ENCODE data around the gene NOC4L.

The NOC4L gene

DNA sequence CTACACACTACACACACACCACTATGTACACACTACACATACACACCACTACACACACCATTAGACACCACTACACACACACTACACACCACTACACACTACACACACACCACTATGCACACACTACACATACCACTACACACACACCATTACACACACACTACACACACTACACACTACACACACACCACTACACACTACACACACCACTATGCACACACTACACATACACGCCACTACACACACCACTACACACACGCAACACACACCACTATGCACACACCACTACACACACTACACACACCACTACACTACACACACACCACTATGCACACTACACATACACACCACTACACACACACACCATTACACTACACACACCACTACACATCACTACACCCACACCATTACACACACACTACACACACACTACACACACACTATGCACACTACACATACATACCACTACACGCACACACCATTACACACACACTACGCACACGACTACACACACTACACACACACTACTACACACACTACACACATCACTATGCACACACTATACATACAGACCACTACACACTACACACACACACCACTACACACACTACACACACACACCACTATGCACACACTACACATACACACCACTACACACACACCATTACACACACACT is 13.6 kb downstream of the NOC4L start:
- TF ChIP-seq ZFX (IDR thresholded peaks at IDR 0.05), result no peak
- TF ChIP-seq, protein P1, sequence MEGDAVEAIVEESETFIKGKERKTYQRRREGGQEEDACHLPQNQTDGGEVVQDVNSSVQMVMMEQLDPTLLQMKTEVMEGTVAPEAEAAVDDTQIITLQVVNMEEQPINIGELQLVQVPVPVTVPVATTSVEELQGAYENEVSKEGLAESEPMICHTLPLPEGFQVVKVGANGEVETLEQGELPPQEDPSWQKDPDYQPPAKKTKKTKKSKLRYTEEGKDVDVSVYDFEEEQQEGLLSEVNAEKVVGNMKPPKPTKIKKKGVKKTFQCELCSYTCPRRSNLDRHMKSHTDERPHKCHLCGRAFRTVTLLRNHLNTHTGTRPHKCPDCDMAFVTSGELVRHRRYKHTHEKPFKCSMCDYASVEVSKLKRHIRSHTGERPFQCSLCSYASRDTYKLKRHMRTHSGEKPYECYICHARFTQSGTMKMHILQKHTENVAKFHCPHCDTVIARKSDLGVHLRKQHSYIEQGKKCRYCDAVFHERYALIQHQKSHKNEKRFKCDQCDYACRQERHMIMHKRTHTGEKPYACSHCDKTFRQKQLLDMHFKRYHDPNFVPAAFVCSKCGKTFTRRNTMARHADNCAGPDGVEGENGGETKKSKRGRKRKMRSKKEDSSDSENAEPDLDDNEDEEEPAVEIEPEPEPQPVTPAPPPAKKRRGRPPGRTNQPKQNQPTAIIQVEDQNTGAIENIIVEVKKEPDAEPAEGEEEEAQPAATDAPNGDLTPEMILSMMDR (conservative IDR thresholded peaks at IDR 0.05), result no peak
- no peak overlapping the region for H3K27ac ChIP-seq

DNA sequence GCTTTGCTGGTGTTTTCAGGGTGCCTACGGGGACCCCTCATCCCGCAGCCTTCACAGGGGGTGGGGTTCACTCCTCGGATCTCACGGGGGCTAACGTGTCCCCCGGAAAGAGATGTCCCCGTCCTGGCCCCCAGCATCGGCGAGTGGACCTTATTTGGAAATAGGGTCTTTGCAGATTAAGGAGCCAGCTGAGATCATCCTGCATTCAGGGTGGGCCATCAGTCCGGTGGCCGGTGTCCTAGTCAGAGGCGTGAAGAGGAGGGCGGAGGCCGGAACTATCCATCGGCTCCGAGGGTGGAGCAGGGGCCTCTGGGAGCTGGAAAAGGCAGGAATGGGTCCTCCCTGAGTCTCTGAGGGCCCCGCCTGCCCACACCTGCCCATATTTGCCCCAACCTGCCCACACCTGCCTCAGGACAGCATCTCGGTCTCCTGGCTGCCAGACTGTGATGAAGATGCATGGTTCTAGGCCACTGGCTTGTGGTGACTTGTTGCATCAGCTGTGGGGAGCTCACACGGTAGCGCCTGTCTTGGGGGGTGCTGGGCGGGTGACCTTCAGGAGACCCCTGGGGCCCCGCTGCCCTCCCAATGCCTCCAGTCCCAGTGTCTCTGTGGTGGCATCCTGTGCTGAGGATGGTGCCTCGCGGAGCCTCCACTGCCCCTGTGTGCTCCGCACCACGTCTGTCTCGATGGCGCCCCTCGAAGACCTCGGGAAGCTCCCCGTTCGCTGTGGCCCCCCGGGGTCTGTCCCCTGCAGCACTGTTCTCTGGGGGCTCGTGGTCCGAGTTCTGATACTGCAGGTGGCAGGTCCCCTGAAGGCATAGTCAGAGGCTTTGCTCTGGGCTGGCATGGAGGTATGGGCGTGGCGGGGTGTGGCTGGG is 14.7 kb downstream of the NOC4L start:
- no peak for TF ChIP-seq ZFX (IDR thresholded peaks at IDR 0.05)
- no peak overlapping the region for H3K27ac ChIP-seq

DNA sequence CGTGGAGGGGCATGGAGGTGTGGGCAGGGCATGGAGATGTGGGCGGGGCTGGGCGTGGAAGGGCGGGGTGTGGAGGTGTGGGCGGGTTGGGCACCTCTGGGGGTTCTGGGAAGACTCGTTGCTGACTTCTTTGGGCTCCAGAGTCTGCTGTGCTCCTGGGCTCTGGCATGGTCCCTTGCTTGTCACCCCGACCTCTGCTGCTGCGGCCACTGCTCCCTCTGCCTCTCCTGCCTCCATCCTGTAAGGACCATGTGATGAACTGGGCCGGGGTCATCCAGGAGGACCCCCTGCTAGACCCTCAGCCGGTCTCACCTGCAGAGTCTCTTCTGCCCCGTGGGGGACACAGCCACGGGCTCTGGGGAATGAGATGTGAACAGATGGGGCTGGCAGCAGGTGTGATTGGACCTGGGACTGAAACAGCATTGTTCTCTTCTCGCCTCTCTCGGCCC is 15.3 kb downstream of the NOC4L start:
- H3K27ac ChIP-seq, result no peak overlapping the region
- TF ChIP-seq ZFX (IDR thresholded peaks at IDR 0.05), result no peak
- TF ChIP-seq, protein P1 (conservative IDR thresholded peaks at IDR 0.05), result no peak

DNA sequence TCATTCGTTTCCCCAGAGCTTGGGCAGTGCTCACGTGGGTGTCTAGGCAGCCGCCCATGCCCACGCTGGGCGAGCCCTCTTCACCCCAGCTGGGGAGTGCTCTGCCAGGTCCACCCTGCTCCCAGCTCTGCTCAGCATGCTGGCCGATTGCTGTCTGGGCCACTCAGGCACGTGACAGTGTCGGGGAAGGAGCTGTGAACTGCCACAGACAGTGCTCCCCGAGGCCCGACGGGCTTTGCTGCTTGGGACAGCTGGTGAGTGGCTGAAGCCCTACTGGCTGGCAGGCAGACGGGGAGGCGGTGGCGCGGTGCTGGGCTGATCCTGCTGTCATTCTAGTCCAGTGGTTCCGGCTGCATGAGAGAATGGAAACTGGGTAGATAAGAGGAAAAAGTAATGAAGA is 15.8 kb downstream of the NOC4L start:
- no peak for TF ChIP-seq ZFX (IDR thresholded peaks at IDR 0.05)
- TF ChIP-seq, protein P1 (conservative IDR thresholded peaks at IDR 0.05), result no peak
- H3K27ac ChIP-seq, result no peak overlapping the region

DNA sequence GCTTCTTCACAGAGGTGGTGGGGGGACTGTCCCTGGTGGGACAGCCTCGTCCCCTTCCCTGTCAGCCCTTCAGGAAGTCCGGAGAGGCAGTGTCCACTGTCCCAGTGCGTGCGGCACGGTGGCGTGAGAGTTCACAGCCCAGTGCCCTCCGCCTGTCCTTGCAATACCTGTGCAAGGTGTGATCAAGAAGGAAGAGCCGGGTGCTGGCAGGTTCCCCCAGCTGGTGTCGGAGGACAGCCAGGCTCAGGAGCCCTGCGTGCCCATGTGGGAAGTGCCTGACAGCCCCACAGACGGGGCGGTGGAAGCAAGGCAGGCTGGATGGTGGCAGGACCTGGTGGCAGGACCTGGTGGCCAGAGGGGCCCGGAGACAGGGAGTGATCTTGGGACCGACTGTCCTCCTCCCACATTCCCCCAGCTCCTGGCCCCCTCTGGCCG is 16.4 kb downstream of the NOC4L start:
- H3K27ac ChIP-seq, result no peak overlapping the region
- no peak for TF ChIP-seq ZFX (IDR thresholded peaks at IDR 0.05)
- TF ChIP-seq, protein P1 (conservative IDR thresholded peaks at IDR 0.05), result no peak

DNA sequence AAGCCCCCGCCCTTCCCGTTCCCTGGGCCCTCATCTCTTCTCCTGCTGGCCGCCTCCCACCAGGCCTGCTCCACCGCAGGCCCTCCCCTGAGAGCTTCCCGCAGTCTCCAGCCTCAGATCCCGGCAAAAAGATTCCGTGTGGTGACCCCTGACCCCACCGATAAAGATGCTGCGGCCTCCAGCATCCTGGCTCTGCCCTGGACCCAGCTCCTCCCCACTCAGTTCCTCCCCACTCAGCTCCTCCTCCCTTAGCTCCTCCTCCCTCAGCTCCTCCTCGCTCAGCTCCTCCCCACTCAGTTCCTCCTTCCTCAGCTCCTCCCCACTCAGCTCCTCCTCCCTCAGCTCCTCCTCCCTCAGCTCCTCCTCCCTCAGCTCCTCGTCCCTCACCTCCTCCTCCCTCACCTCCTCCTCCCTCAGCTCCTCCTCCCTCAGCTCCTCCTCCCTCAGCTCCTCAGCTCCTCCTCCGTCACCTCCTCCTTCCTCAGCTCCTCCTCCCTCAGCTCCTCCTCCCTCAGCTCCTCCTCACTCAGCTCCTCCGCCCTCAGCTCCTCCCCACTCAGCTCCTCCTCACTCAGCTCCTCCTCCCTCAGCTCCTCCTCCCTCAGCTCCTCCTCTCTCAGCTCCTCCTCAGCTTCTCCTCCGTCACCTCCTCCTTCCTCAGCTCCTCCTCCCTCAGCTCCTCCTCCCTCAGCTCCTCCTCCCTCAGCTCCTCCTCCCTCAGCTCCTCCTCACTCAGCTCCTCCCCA is 17.0 kb downstream of the NOC4L start:
- H3K27ac ChIP-seq, result no peak overlapping the region
- no peak for TF ChIP-seq ZFX (IDR thresholded peaks at IDR 0.05)
- TF ChIP-seq, protein P1 (conservative IDR thresholded peaks at IDR 0.05), result no peak

DNA sequence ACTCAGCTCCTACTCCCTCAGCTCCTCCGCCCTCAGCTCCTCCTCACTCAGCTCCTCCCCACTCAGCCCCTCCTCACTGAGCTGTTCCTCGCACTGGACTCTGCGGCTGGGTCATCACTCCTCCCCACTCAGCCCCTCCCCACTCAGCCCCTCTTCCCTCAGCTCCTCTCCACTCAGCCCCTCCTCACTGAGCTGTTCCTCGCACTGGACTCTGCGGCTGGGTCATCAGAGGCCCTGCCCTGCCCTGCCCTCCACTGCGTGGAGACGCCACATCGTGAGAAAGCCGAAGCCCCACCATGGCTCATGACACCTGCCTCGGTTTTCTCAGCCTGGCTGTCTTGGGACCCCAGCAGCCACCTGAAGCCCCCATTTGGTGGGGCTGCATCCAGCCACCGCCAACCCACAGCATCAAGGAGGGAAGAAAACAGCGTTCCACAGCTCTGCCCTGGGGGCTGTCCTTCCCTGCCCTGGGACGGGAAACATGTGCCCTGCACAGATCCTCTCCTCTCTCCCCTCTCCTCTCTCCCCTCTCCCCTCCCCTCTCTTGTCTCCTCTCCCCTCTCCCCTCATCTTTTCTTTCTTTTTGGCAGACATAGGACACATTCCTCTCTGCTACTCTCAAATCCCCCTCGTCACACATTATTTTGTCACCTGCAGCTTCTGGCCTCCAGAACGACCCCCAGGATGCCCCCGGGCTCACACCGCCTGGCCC is 17.7 kb downstream of the NOC4L start:
- H3K27ac ChIP-seq, result no peak overlapping the region
- TF ChIP-seq, protein P1 (conservative IDR thresholded peaks at IDR 0.05), result no peak
- TF ChIP-seq ZFX (IDR thresholded peaks at IDR 0.05), result no peak
